Keratinocyte (primary cell): ENCODE data around the gene GJA5. TPM values are rescaled to one million over a fixed set of nuclear protein-coding genes. Genes with fewer than 3 reads are reported as not detected.

ENCODE experiments used
- DNase-seq: peaks from one replicate; pipeline ENCODE4 v3.0.0-alpha.2; 2011; ENCODE audit warnings: low read depth, missing footprints, low spot score
- FAIRE-seq: peaks from 2 replicates; lab custom pipeline; 2011; peaks lifted over from hg19 to GRCh38; lab: Jason Lieb, UNC
- H2AFZ ChIP-seq: 2 replicates; pipeline ENCODE4 v1.6.0; 2012; ENCODE audit warnings: low read length, control low read depth, inconsistent platforms; ENCODE audit not compliant: control insufficient read depth
- H3K27ac ChIP-seq: 2 replicates; pipeline ENCODE4 v1.5.1; 2011; ENCODE audit warnings: low read length; ENCODE audit not compliant: control insufficient read depth, insufficient read depth
- H3K27me3 ChIP-seq: 3 replicates; pipeline ENCODE4 v1.6.0; 2011; ENCODE audit warnings: low read length; ENCODE audit not compliant: control insufficient read depth, insufficient read depth; ENCODE audit errors: extremely low read depth
- H3K36me3 ChIP-seq, 2 experiments: 2 replicates in 1 of 2; 3 replicates in 1 of 2; pipeline ENCODE4 v1.5.1; 2011; ENCODE audit warnings: low read length in 2 of 2, mild to moderate bottlenecking in 1 of 2; ENCODE audit not compliant: control insufficient read depth in 2 of 2, insufficient read depth in 2 of 2; ENCODE audit errors: extremely low read depth in 1 of 2
- H3K4me1 ChIP-seq: 3 replicates; pipeline ENCODE4 v1.5.1; 2011; ENCODE audit warnings: low read length; ENCODE audit not compliant: control insufficient read depth, insufficient read depth; ENCODE audit errors: extremely low read depth
- H3K4me2 ChIP-seq: 3 replicates; pipeline ENCODE4 v1.6.0; 2011; ENCODE audit warnings: low read depth, low read length; ENCODE audit not compliant: control insufficient read depth, insufficient read depth; ENCODE audit errors: extremely low read depth
- H3K4me3 ChIP-seq, 3 experiments: fragments of 200-600 bp in 1 of 3; sonication (generic) in 1 of 3; 2 replicates in 2 of 3; 3 replicates in 1 of 3; pipeline ENCODE4 v1.5.1; 2011 to 2016; ENCODE audit warnings: low read length in 3 of 3, mild to moderate bottlenecking in 3 of 3, control low read depth in 2 of 3, inconsistent platforms in 1 of 3, low read depth in 1 of 3, mixed read lengths in 1 of 3, mixed run types in 1 of 3, moderate library complexity in 1 of 3; ENCODE audit not compliant: control insufficient read depth in 2 of 3, insufficient read depth in 2 of 3; ENCODE audit errors: extremely low read depth in 1 of 3
- H3K79me2 ChIP-seq: 2 replicates; pipeline ENCODE4 v1.6.0; 2012; ENCODE audit warnings: low read length; ENCODE audit not compliant: control insufficient read depth, insufficient read depth
- H3K9ac ChIP-seq: 3 replicates; pipeline ENCODE4 v1.6.0; 2011; ENCODE audit warnings: low read length; ENCODE audit not compliant: control insufficient read depth, insufficient read depth; ENCODE audit errors: extremely low read depth
- H3K9me1 ChIP-seq: 3 replicates; pipeline ENCODE4 v1.6.0; 2011; ENCODE audit warnings: low read length; ENCODE audit not compliant: control insufficient read depth, insufficient read depth; ENCODE audit errors: extremely low read depth
- H3K9me3 ChIP-seq: 2 replicates; pipeline ENCODE4 v1.5.1; 2012; ENCODE audit warnings: low read depth, low read length; ENCODE audit not compliant: control insufficient read depth
- H4K20me1 ChIP-seq: 3 replicates; pipeline ENCODE4 v1.6.0; 2011; ENCODE audit warnings: low read length; ENCODE audit not compliant: control insufficient read depth, insufficient read depth; ENCODE audit errors: extremely low read depth
- EZH2 ChIP-seq: IDR thresholded peaks from one replicate; pipeline ENCODE4 v1.6.1; 2012; ENCODE audit warnings: inconsistent platforms, mild to moderate bottlenecking, low read length, moderate library complexity
- dilution Hi-C: fragments of 300-500 bp; cut with MboI; formaldehyde crosslinking; loops from one replicate; pipeline ENCODE4 v1.7.0; 2020; ENCODE audit warnings: low sequenced_read_pairs; ENCODE audit not compliant: extremely low pct_ligation_motif_present
- polyA plus RNA-seq, 5 experiments: library from polyadenylated mRNA; depleted of rRNA in 3 of 5; stranded (reverse) in 3 of 5; stranded (forward) in 1 of 5; unstranded in 1 of 5; fragments of >200 nt; gene quantifications; 1 replicate in 1 of 5; 2 replicates in 3 of 5; 3 replicates in 1 of 5; pipeline versions ENCODE4 v1.2.1 to v1.2.3, GENCODE V29; 2011 to 2012; ENCODE audit warnings: missing spikeins in 2 of 5, low read depth in 1 of 5, low replicate concordance in 1 of 5
- TF ChIP-seq, protein P1 (sequence below), 3 experiments: IDR thresholded peaks in 1 of 3; conservative IDR thresholded peaks in 1 of 3; optimal IDR thresholded peaks in 1 of 3; 2 replicates in 2 of 3; 3 replicates in 1 of 3; pipeline versions ENCODE3 to v1.5.1; 2011; ENCODE audit warnings: low read length in 3 of 3, mild to moderate bottlenecking in 3 of 3, moderate library complexity in 2 of 3, control low read depth in 1 of 3, inconsistent platforms in 1 of 3; ENCODE audit not compliant: insufficient read depth in 2 of 3; ENCODE audit errors: extremely low read depth in 1 of 3

Gene GJA5
- polyA plus RNA-seq, 1 donor (not counting 4 experiments of a cell fraction or from before 2014, with no cell fraction given), result 44.0 TPM

- H3K9ac ChIP-seq, result no peak overlapping the region
- no peaks in the 10 kb centered on the region for H3K9me3 ChIP-seq
- no peaks in the 10 kb centered on the region for H3K27me3 ChIP-seq
- peaks cover 14% of the 10 kb centered on the region for H3K4me1 ChIP-seq
- no peak overlapping the region for H3K27ac ChIP-seq
- H2AFZ ChIP-seq, result no peak overlapping the region
- DNase-seq (no peak), FAIRE-seq (no peak)
- TF ChIP-seq EZH2, result no peak
- TF ChIP-seq, protein P1, sequence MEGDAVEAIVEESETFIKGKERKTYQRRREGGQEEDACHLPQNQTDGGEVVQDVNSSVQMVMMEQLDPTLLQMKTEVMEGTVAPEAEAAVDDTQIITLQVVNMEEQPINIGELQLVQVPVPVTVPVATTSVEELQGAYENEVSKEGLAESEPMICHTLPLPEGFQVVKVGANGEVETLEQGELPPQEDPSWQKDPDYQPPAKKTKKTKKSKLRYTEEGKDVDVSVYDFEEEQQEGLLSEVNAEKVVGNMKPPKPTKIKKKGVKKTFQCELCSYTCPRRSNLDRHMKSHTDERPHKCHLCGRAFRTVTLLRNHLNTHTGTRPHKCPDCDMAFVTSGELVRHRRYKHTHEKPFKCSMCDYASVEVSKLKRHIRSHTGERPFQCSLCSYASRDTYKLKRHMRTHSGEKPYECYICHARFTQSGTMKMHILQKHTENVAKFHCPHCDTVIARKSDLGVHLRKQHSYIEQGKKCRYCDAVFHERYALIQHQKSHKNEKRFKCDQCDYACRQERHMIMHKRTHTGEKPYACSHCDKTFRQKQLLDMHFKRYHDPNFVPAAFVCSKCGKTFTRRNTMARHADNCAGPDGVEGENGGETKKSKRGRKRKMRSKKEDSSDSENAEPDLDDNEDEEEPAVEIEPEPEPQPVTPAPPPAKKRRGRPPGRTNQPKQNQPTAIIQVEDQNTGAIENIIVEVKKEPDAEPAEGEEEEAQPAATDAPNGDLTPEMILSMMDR (optimal IDR thresholded peaks at IDR 0.05 in 1 of 3, IDR thresholded peaks at IDR 0.05 in 1 of 3, conservative IDR thresholded peaks at IDR 0.05 in 1 of 3; ENCODE audit: extremely low read depth in 1 of 3, insufficient read depth in 2 of 3, low read length in 3 of 3), result no peak
- H4K20me1 ChIP-seq, result no peaks in the 10 kb centered on the region
- H3K4me2 ChIP-seq, result no peak overlapping the region
- dilution Hi-C loops, result loop anchor here (25.0 kb wide), 1 partner anchor 138 kb away; no protein-coding TSS in a partner anchor
- H3K36me3 ChIP-seq, result no peaks in the 10 kb centered on the region
- H3K9me1 ChIP-seq, result no peaks in the 10 kb centered on the region
- H3K4me3 ChIP-seq, result no peak overlapping the region
- H3K79me2 ChIP-seq, result no peaks in the 10 kb centered on the region
Measured at GRCh38 chr1:147749792-147750191, 10.6 kb downstream of the GJA5 start.

DNA sequence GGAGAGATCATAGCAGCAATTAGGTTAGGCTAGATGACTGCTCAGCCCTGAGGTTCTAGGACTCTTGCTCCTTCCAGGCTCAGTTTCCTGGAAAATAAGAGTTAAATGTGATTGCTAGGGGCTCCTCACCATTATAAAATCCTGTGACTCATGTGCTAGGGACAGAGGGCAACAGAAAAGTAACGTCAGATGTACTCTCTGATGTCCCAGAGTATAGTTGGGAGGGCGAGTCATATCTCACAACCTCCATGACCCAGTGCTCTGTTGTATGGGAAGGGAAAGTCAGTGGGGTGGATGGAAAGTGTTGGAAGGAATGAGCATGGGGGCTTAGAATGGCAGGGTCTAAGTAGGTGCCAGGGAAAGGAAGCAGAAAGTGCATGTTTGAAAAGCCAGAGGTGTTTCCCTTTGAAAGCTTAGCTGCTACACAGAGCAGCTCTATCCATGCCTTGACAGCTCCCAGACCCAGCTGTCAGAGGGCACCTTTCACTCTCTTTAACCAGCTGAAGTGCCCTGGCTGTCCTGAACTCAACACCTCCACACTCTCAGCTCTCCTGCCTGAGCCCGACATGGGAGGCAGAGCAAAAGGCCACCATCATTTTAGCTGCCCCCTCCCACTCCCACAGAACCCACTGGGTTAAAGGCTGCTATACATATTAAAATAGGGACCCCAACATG is 11.6 kb downstream of the GJA5 start:
- DNase-seq, result no peak
- H4K20me1 ChIP-seq, result no peaks in the 10 kb centered on the region
- no peak overlapping the region for H3K4me3 ChIP-seq
- no peaks in the 10 kb centered on the region for H3K79me2 ChIP-seq
- no peaks in the 10 kb centered on the region for H3K9me1 ChIP-seq
- no peaks in the 10 kb centered on the region for H3K9me3 ChIP-seq
- TF ChIP-seq, protein P1 (optimal IDR thresholded peaks at IDR 0.05 in 1 of 3, IDR thresholded peaks at IDR 0.05 in 1 of 3, conservative IDR thresholded peaks at IDR 0.05 in 1 of 3; ENCODE audit: extremely low read depth in 1 of 3, insufficient read depth in 2 of 3, low read length in 3 of 3), result no peak
- no peak overlapping the region for H3K27ac ChIP-seq
- H2AFZ ChIP-seq, result peak overlapping the region; percentile 9
- no peak overlapping the region for H3K9ac ChIP-seq
- H3K4me1 ChIP-seq, result peaks cover 14% of the 10 kb centered on the region
- peak; percentile 49 for FAIRE-seq
- peak overlapping the region; percentile 16 for H3K4me2 ChIP-seq
- dilution Hi-C loops, result loop anchor here (25.0 kb wide), 1 partner anchor 138 kb away; no protein-coding TSS in a partner anchor
- H3K36me3 ChIP-seq, result no peaks in the 10 kb centered on the region
- no peaks in the 10 kb centered on the region for H3K27me3 ChIP-seq
